HG03439 (cell line): ENCODE measurements around the gene PNPLA3.

ENCODE experiments used
- ATAC-seq: cut with Tn5 transposase; IDR thresholded peaks from one replicate; pipeline ENCODE4 v1.9.1; 2021; ENCODE audit warnings: mild to moderate bottlenecking, moderate library complexity; ENCODE audit not compliant: unreplicated experiment

PNPLA3 gene

DNA sequence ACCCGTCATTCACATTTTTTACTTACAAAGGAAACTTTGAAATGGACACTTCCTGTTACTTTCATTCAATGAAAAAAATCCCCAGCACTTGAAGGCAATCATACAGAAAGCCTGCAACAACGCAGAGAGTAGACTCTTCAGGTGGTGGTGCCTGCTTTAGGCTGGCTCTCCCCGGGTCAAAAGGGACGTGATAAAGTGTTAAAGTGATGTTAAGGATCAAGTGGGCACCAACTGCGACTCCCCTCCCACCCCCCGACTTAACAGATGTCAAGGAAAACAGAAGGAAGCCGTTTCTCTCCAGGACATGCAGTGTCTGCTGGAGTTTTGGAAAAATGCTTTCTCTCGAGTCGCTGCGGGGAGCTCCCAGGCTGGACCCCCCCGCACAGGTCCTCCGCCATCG is 414 bp upstream of the PNPLA3 start:
- ATAC-seq: no peak

DNA sequence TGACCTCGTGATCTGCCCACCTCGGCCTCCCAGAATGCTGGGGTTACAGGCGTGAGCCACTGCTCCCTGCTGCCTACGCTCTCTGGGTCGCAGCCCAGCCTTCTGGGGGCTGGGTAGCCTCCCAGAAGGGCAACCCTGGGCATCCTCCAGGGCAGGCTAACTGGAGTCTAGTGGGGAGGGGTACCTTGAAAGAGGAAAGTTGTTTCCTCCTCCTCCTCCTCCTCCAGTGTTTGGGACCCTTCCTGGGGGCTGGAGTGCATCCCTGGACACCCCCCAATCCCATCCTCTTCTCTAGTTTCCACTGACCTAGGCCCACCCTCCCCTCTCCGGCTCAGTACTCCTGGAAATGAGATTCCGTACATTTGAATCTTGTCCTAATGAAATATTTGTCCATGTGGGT is 1.3 kb downstream of the PNPLA3 start:
- ATAC-seq: no peak

DNA sequence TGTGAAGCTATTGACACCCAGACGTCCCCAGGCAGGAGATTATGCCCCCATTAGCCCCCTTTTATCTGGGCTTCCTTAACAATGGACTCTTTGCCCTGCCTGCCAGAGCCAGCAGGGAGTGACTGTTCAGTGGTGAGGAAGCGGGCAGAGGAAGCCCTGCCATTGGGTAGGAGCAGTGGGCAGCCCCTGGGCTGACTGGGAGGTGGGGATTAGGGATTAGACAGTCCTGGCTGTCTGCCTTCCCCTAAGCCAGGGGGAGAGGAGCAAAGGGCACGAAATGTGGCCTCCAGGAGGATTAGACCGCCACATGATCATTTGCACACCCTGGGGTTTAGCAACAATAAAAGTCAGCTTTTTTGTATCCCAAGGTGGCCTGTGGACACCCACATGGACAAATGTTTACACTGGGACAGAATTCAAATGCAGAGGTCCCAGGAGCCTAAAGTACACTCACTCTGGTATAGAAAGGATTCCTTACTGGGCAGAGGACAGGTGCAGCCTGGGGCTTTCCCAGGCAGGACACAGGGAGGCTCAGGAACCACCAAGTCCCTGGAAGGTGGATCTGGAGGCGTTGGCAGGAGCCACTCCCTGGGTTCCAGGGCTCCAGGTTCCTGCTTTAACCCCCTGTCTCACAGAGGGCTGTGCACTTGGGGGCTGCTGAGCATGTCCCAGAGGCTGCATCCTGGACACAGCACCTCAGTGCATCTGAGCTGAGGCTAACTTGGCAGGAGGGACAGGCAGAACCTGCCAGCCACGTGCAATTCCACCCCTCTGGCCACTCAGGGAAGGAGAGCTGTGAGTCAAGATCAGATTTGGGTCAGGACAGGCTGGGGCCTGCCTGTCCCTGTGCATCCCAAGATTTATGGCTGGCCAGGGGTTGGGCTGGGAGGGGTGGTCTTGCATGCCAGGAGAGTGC is 2.1 kb downstream of the PNPLA3 start:
- ATAC-seq: no peak

DNA sequence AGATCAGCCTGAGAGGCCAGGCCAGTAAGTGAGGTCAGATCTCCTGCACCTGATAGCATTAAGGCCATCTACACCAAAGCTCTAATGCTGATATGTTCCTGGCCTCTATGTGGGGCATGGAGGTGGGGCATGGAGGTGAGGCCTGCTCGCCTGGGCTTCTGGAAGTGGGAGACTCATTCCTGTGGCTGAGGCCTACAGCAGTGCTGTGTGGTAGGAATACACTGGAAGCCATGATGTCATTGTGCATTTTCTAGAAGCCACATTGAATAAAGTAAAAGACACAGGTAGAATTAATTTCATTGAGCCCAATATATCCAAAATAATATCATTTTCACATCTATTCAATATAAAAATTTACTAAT is 2.7 kb downstream of the PNPLA3 start:
- no peak for ATAC-seq

DNA sequence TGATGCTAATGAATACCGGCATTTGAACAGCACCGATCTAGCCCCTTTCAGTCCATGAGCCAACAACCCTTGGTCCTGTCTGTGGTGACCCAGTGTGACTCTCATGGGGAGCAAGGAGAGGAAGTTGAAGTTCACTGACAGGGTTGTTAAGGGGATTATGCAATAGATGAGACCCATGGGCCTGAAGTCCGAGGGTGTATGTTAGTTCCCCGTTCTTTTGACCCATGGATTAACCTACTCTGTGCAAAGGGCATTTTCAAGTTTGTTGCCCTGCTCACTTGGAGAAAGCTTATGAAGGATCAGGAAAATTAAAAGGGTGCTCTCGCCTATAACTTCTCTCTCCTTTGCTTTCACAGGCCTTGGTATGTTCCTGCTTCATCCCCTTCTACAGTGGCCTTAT is 4.9 kb downstream of the PNPLA3 start:
- no peak for ATAC-seq

DNA sequence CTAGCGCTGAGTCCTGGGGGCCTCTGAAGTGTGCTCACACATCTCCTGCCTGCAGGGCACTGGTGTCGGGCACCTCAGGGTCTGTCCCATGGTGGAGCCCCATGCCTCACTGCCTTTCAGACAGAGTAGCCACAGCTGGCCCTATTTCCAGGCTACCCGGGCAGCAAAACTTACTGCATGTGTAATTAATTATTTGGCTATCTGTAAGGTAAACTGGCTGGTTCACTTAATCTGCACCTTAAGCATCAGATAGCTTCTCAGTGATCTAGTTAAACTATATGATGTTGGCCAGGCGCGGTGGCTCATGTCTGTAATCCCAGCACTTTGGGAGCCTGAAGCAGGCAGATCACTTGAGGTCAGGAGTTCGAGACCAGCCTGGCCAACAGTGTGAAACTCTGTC is 5.3 kb downstream of the PNPLA3 start:
- no peak for ATAC-seq

DNA sequence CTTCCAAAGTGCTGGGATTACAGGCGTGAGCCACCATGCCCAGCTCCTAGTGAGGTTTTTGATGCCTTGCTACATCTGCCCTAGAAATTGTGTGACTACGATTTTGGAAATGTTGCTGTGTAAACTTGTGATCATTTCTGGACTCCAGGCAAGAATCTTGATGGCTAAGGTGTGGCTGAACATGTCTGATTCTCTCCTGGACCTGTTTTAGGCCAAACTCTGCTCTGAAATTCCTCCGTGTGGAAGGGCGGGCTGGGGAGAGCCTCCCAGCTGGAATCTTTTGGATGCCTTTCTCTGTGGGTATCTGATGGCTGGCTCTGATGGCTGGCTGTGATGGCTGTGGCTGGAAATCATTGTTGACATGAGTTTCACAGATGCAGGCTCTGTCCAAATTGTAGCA is 8.2 kb downstream of the PNPLA3 start:
- no peak for ATAC-seq

DNA sequence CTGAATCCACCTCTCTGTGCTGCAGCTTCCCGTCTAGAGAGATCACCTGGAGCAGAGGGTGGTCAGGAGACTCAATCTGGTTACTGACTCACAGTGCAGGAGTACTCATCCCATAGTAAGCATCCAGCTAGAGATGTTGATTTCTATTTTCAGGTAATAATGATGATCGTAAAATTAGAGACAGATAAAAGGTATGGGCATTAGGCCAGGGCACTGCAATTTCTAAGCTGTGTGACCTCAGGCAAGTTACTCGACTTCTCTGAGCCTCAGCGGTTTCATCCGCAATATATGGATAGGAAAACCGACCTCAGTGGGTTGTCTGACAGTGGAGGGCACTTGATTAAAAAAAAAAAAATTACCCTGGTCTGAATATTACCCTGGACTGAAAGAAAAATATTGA is 17.8 kb downstream of the PNPLA3 start:
- no peak for ATAC-seq

DNA sequence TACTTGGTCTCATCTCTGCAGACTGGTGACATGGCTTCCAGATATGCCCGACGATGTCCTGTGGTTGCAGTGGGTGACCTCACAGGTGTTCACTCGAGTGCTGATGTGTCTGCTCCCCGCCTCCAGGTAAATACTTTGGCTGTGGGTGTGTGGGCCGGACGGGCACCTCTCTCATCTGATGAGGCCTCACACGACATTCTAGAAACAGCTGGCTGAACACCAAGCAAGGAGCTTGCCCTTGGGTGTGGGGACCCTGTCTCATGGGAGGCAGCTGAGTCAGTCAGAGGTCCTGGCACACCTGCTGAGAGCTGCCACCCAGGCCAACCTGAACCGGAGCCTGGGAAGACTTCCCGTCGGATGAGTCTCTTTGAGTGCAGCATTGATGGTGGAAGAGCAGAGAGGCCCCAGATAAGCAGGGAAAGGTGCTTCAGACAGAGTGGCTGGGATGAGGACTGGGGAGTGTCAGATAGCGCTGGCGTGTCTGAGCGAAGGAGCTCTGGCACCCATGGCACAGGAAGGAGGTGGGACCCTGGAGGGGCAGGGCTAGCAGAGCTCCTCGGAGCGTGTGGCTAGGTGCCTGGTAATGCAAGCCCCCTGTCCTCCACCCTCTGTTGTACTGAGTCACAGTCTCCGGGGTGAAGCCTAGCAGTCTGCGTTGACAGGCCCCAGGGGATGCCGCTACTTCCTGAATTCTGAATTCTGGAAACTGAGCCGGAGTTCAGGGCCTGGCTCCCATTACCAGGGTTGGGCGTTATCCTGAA is 21.2 kb downstream of the PNPLA3 start:
- ATAC-seq: no peak

DNA sequence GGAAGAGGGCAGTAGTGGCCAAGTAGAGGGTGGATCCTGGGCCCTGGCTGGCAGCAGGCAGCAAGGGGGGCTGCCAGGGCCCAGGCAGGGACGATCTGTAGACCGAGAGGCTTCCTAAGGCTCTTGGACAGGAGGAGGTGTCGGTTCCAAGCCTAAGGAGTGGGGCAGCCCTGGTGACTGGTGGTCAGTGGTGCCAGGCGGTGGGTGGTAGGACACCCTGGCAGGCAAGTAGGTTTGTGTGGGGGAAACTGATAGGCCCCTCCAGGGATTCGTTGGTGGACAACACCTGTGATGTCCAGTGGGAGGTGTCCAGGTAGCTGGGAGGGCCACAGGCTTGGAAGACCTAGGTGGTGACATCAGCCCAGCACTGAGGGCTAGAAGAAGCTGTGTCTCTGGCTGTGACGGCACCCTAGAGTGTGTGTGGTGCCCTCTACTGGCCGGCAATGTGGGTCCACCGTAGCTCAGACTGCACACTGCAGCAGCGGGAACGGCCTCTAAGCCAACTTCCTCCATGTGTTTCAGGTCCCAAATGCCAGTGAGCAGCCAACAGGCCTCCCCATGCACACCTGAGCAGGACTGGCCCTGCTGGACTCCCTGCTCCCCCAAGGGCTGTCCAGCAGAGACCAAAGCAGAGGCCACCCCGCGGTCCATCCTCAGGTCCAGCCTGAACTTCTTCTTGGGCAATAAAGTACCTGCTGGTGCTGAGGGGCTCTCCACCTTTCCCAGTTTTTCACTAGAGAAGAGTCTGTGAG is 22.2 kb downstream of the PNPLA3 start:
- no peak for ATAC-seq

DNA sequence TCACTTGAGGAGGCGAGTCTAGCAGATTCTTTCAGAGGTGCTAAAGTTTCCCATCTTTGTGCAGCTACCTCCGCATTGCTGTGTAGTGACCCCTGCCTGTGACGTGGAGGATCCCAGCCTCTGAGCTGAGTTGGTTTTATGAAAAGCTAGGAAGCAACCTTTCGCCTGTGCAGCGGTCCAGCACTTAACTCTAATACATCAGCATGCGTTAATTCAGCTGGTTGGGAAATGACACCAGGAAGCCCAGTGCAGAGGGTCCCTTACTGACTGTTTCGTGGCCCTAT is 22.7 kb downstream of the PNPLA3 start:
- no peak for ATAC-seq

DNA sequence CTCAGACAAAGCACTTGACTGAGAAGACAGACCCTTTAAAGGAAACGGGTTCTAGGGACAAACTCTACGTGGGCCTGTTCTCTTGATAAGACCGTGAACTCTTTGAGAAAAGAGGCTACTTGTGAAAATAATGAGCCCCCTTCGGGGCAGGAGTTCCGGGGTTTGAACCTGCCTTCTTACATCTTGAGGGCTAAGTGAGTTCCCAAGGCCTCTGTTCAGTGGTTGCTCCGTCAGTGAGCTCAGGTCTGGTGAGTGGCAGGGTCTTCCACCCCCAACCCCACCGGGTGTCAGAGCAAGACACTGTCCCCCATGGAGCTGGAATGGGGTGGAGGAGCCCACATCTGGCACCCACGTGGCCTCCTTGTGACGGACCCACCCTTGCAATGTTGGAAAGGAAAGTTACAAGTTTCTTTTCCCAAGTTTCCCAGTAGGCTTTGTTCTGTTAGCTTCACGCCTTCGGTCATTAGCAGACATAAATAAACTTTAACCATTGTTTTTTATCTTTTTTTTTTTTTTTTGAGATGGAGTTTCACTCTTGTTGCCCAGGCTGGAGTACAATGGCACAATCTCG is 25.3 kb downstream of the PNPLA3 start:
- no peak for ATAC-seq

DNA sequence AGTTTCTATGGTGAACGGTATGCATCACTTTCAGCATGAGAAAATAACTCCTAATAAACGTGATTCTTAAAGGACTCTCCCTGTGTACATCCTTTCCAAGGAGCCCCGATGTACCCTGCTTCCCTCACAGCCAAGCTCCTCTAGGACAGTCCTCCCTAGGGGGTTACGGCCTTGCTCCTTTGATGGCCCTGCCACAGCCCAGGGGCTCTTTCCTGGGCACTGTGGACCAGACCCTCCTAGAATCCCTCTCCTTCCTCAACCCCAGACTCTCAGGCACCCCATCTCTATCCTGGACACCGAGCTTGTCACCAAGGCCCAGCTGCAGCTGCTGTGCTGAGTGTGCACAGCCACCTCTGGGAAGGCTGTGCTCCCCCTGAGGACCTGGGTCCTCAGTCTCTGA is 27.8 kb downstream of the PNPLA3 start:
- no peak for ATAC-seq

DNA sequence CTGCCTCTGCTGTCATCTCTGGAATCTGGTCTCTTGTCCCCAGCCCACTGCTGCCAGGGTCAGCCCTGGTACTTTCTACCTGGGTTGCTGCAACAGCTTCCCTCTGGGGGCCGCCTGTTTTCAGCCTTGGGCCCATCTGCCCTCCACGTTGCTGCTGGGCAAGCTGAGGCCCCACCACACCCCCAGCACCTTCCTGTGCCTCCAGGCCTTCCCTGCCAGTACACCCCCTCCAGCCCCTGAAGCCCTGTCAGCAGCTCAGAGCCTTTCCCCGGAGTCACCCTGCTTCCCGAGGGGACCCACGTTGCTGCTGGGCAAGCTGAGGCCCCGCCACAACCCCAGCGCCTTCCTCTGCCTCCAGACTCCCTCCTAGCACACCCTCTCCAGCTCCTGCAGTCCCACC is 28.4 kb downstream of the PNPLA3 start:
- no peak for ATAC-seq

DNA sequence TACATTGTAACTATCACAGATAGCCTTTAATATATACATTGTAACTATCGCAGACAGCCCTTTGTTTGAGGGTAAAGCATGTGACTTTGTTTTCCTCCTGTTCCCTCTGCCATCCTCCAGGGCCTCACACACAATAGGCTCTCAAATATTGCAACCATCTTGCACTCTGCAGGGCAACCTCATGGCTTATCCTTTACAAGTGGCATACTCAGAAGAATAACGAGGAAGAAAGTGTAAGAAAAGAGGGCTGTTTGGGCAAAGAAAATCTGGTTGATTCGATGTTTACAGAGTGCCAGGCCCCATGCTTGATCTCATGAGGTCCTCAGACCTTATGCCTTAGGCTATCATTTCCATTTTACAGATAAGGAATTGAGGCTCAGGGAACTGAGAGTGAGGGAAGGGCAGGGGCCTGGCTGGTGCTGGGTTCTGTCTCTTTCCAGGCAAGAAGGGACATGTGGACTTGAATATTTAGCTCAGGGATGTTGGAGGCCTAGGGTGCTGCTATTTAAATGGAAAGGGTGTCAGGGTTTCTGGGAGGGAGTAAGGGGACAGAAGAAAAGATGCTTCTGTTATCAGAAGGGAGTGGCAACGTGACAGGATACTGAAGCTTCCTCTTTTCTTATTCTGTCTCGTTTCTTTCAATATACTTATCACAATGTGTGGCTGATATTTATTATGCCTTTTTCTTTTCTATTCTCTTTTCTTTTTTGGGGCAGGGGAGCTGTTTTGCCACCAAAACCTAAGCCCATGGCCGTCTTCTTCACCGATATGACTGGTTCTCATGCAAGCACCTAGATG is 30.6 kb downstream of the PNPLA3 start:
- ATAC-seq: no peak

DNA sequence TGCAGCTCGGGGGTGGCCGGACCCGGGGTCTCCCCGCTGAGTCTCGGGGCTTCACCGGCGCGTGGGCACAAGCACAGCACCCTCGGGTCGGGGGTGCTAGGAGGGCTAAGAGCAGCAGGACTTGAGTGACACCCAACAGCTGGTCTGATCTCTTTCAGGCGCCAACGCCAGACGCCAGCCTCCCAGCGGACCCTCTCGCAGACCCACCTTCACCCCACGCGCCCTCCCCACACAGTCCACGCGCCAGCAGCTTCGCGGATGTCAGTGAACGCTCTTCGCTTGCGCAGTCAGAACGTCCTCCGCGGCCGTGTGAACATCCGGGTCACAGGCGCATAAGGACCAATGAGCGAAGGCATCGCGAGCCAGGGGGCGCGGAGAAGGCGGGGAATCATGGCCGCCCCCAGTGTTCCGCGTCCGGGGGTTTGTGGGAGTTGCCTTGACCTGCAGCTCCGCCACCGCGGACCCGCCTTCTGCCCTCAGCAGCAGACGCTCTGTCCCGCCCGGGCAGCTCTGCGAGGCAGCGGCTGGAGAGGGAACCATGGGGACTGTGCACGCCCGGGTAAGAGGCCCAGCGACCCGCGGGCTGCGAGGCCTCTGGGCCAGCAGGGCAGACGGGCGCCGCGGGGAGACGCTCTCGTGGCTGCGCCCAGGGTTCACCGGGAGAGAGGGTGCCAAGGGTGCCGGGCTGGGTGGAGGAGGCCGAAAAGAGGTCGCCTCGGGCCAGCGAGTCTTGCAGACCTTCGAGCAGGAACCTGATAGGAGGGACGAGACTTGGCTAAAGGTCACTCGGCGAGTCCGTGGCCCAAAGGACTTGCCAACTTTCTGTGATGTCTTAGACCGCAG is 31.7 kb downstream of the PNPLA3 start, which contains the start of gene SAMM50:
TSS of gene SAMM50 (plus strand) at position 403 of the 843 bp plus-strand sequence. CDS start at position 539, 136 bp downstream.
- peak; percentile 85 for ATAC-seq

DNA sequence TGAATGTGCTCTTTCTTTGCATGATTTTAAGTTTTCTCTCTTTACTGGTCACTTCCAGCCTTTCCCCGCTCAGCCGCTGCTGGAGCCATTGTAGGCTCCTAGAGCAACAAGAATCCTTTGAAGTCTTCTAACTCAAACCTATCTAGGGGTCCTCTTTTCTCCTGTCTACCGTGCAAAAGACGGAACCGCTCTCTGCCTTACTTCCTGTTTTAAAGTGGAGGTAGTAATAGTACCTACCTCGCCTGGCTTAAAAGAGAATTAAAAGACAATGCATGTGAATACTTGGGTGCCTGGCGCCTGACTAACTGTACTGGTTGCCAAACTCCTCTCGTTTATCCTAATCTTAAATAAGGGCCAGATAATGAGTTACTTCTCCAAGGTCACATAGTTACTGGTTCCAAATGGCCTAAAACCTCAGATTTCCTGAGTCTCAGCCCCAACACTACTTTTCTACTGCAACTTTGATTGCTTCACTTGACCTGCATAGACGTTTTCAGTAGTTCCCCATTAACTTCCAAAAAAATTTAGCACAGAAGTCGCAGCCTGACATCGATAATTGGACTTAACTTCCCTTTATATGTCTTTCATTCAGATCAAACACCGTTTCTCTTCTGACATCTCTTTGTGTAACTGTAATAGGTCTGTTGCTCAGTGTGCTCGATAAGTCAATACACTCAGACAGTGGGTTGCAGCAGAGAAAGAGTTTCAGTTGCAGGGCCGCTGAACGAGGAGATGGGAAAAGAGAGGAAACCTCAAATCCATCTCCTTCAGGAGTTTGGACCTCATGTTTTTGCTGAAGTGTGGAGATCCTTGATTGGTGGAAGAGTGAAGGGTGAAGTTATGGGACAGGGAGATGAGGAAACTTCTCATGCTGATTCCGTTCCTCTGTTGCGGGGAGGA is 32.5 kb downstream of the PNPLA3 start:
- ATAC-seq: peak; percentile 18

DNA sequence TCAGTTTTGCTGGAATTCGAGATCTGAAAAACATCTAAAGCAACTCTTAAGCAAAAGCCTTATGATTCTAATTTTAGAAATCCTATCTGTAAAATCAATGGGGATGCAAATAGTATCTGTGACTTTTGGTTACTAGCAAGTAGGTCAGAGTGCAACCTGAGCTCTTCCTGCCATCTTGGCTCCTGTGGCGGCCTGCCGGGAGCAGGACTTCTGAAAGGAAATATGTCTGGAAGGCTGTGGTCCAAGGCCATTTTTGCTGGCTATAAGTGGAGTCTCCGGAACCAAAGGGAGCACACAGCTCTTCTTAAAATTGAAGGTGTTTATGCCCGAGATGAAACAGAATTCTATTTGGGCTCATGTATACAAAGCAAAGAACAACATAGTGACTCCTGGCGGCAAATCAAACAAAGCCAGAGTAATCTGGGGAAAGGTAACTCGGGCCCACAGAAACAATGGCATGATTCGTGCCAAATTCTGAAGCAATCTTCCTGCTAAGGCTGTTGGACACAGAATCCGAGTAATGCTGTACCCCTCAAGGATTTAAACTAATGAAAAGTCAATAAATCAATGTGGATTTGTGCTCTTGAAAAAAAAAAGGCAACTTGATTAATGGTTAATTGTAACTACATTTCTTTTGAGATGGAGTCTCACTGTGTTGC is 33.3 kb downstream of the PNPLA3 start:
- no peak for ATAC-seq
